A549 (cell line): Measurements from ENCODE around the gene BCDIN3D. TPM values are rescaled to one million over a fixed set of nuclear protein-coding genes. Genes with fewer than 3 reads are reported as not detected.

Source experiments
- ATAC-seq, 2 experiments: fragments of 200-7000 bp in 1 of 2; fragments of >200 bp in 1 of 2; cut with Nextera tagmentation in 1 of 2; cut with Tn5 transposase in 1 of 2; 3 replicates each; pipeline versions ENCODE4 v1.8.0 to v1.9.1; 2018 to 2020; ENCODE audit warnings: mild to moderate bottlenecking in 1 of 2, moderate library complexity in 1 of 2
- CTCF ChIA-PET: fragments of 300-600 bp; sonication (Branson Sonifier 250); formaldehyde crosslinking; extraction: SDS; loops from one replicate; lab custom pipeline; 2021; ENCODE audit warnings: antibody characterized with exemption, inconsistent platforms; lab: Yijun Ruan, JAX
- POLR2A ChIA-PET: fragments of 350-600 bp; formaldehyde crosslinking; extraction: SDS; loops from one replicate; lab custom pipeline; 2021; ENCODE audit warnings: antibody characterized with exemption, inconsistent platforms; lab: Yijun Ruan, JAX
- DNase-seq, 2 experiments: peaks; one replicate each; pipeline versions ENCODE4 v3.0.0 to v3.0.0-alpha.2; 2011 to 2016; ENCODE audit warnings: low read depth in 1 of 2, low spot score in 1 of 2
- FAIRE-seq: peaks from 2 replicates; lab custom pipeline; 2011; peaks lifted over from hg19 to GRCh38; lab: Jason Lieb, UNC
- H3K27ac ChIP-seq, 2 experiments: fragments of >200 bp; sonication (Bioruptor Twin); formaldehyde crosslinking; 3 replicates each; pipeline ENCODE4 v1.5.1; 2016 to 2017
- H3K4me1 ChIP-seq: fragments of >200 bp; sonication (Bioruptor Twin); formaldehyde crosslinking; 3 replicates; pipeline ENCODE4 v1.6.1; 2016
- H3K4me2 ChIP-seq: fragments of >200 bp; sonication (Bioruptor Twin); formaldehyde crosslinking; 3 replicates; pipeline ENCODE4 v1.6.1; 2016
- H3K4me3 ChIP-seq: fragments of >200 bp; sonication (Bioruptor Twin); formaldehyde crosslinking; 3 replicates; pipeline ENCODE4 v1.5.1; 2016
- H3K9me3 ChIP-seq: fragments of >200 bp; sonication (Bioruptor Twin); formaldehyde crosslinking; 3 replicates; pipeline ENCODE4 v1.6.1; 2016
- CHD2 ChIP-seq: fragments of 150-350 bp; IDR thresholded peaks from 2 replicates; pipeline ENCODE4 v1.6.1; 2014; ENCODE audit warnings: low read length; ENCODE audit not compliant: partially characterized antibody
- CHD4 ChIP-seq: fragments of 200-600 bp; sonication (generic); IDR thresholded peaks from 2 replicates; pipeline ENCODE4 v1.6.1; 2016; ENCODE audit warnings: antibody characterized with exemption, mild to moderate bottlenecking, borderline replicate concordance
- ESRRA ChIP-seq: fragments of 150-350 bp; IDR thresholded peaks from 2 replicates; pipeline ENCODE4 v1.6.1; 2014; ENCODE audit warnings: mild to moderate bottlenecking, low read length, borderline replicate concordance
- HOXB5 ChIP-seq: fragments of 250-450 bp; sonication (Bioruptor Pico); IDR thresholded peaks from 2 replicates; pipeline ENCODE4 v1.5.0; 2020; ENCODE audit warnings: mild to moderate bottlenecking, moderate library complexity
- JUN ChIP-seq, 2 experiments: fragments of >200 bp; sonication (Bioruptor Twin); formaldehyde crosslinking; IDR thresholded peaks; 2 replicates in 1 of 2; 3 replicates in 1 of 2; pipeline ENCODE4 v1.6.1; 2016 to 2017
- JUNB ChIP-seq: fragments of >200 bp; sonication (Bioruptor Twin); formaldehyde crosslinking; IDR thresholded peaks from 2 replicates; pipeline ENCODE4 v1.6.1; 2016
- KDM1A ChIP-seq: fragments of 200-600 bp; sonication (generic); IDR thresholded peaks from 2 replicates; pipeline ENCODE4 v1.6.1; 2016; ENCODE audit warnings: low read depth, mild to moderate bottlenecking
- MAFK ChIP-seq: fragments of 450-650 bp; IDR thresholded peaks from 2 replicates; pipeline ENCODE4 v1.6.1; 2014; ENCODE audit not compliant: partially characterized antibody
- NR3C1 ChIP-seq: fragments of >200 bp; sonication (Bioruptor Twin); formaldehyde crosslinking; IDR thresholded peaks from 3 replicates; pipeline ENCODE4 v1.6.1; 2017
- RAD21 ChIP-seq, 2 experiments: fragments of >200 bp in 1 of 2; sonication (Bioruptor Twin) in 1 of 2; formaldehyde crosslinking in 1 of 2; IDR thresholded peaks in 1 of 2; conservative IDR thresholded peaks in 1 of 2; 2 replicates in 1 of 2; 3 replicates in 1 of 2; pipeline ENCODE4 v1.6.1; 2012 to 2018; ENCODE audit warnings: inconsistent platforms in 1 of 2
- ZC3H11A ChIP-seq: fragments of 450-650 bp; IDR thresholded peaks from 2 replicates; pipeline ENCODE4 v1.6.1; 2014; ENCODE audit warnings: antibody characterized with exemption, mild to moderate bottlenecking
- WGBS: methylation state at CpG from one replicate; pipeline ENCODE4 v1.1.6; 2017; ENCODE audit errors: missing lambda C conversion rate; 5-methylcytosine and 5-hydroxymethylcytosine counted together
- polyA plus RNA-seq, 4 experiments: library from polyadenylated mRNA; depleted of rRNA in 3 of 4; stranded (reverse); fragments of >200 nt; fragmentation: RNase III in 1 of 4; extraction: RNeasy Plus Mini Kit Qiagen cat#74134 plus additional on column Dnase treatment in 1 of 4; gene quantifications; 2 replicates in 3 of 4; 3 replicates in 1 of 4; pipeline ENCODE4 v1.2.3, GENCODE V29; 2011 to 2017
- TF ChIP-seq, protein P1 (sequence below): fragments of >200 bp; sonication (Bioruptor Twin); formaldehyde crosslinking; IDR thresholded peaks from 2 replicates; pipeline ENCODE4 v1.6.1; 2016
- TF ChIP-seq, protein P2 (sequence below): IDR thresholded peaks from 2 replicates; pipeline ENCODE4 v1.6.1; 2012; ENCODE audit warnings: low read depth, borderline replicate concordance
- TF ChIP-seq, protein P3 (sequence below): fragments of >200 bp; sonication (Bioruptor Twin); formaldehyde crosslinking; IDR thresholded peaks from 3 replicates; pipeline ENCODE4 v1.5.1; 2016

BCDIN3D gene
- polyA plus RNA-seq, 2 of the 4 experiments (the other 2 are of a cell fraction), result 4.2 to 5.8 TPM

DNA sequence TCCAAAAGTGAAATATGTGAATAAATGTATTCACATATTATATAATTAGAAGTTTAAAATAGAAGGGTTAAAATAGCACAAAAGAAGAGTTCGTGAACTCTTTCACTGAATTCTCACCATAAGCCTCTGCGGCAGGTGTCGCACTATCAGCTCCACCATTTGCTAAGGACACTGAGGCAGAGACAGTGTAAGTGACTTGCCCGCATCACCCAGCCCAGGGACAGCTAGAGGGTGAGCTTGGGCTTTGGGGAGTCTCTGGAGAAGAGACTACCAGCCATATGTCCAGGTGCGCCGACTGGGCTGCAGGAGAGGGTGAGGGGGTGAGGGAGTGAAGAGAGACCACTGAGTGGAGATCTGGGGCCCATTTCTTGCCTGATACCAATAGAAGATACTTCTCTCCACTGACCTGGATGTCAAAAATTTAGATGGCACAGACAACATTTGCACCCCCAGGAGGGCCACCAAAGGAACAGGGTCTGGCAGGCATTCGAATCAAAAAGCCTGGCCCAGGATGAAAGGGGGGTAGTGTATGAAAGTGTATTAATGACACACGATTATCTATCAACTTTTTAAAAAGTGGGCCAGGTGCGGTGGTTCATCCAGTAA, 32.3 kb upstream of the BCDIN3D start:
- DNase-seq, result no peak
- WGBS, result 81% methylated on average over 9 of the region's 9 CpGs
- Histone ChIP-seq H3K4me2 (no peak overlapping the region), H3K4me1 (no peaks in the 10 kb centered on the region), H3K4me3 (no peak overlapping the region), H3K9me3 (peaks cover 7% of the 10 kb centered on the region; the same call in 1 of the 3 replicates), H3K27ac (no peak overlapping the region)
- ChIA-PET POLR2A (no interaction called here), CTCF (interaction anchor here (1.0 to 1.7 kb wide), 2 partner anchors 9 to 92 kb away, joined by 4 to 5 read pairs; no protein-coding TSS in a partner anchor)
- ATAC-seq, result no peak
- FAIRE-seq, result no peak
- TF ChIP-seq, protein P1, sequence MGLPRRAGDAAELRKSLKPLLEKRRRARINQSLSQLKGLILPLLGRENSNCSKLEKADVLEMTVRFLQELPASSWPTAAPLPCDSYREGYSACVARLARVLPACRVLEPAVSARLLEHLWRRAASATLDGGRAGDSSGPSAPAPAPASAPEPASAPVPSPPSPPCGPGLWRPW, result no peak
- TF ChIP-seq JUNB (no peak), RAD21 (conservative IDR thresholded peaks at IDR 0.05 in 1 of 2, IDR thresholded peaks at IDR 0.05 in 1 of 2) (no peak), NR3C1 (no peak), JUN (IDR thresholded peaks at IDR 0.05) (no peak), ZC3H11A (no peak), ESRRA (no peak)

DNA sequence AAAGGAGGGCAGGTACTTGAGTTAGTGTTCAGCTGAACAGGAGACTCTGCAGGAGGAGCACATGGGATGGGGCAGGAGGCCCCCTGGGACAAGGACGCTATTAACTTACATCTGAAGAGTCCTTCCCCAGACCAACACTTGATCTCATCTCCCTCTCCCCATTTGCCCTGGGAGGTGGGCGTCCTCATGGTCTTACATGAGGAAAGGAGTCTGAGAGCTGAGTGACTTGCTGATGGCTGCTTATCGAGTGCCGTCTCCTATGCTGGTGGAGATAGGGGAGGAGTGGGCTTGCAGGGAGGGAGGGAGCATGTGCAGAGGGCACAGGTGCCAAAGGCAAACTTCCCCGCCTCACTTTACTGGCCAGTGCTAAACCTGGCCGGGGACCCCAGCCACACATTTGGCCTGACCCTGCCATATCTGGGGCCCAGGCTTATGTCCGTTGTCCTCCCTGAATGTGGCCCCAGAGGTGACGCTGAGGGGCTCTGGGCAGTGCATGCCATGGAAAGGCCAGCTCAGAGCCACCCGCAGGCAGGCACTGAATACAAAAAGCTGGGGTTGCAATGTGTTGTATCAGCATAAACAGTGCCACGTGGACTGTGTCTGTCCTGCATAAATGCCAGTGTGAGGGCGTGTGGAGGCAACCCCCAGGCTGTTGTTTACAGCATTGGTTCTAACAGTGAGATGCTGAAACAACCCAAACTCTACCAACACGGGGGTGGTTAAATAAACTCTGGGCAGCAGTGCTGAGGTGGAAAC, 31.4 kb upstream of the BCDIN3D start:
- H3K4me2 ChIP-seq, result no peak overlapping the region
- peak in 1 of 2 experiments; percentile 24; a peak in 1 of 6 replicates for ATAC-seq
- POLR2A ChIA-PET, result no interaction called here

DNA sequence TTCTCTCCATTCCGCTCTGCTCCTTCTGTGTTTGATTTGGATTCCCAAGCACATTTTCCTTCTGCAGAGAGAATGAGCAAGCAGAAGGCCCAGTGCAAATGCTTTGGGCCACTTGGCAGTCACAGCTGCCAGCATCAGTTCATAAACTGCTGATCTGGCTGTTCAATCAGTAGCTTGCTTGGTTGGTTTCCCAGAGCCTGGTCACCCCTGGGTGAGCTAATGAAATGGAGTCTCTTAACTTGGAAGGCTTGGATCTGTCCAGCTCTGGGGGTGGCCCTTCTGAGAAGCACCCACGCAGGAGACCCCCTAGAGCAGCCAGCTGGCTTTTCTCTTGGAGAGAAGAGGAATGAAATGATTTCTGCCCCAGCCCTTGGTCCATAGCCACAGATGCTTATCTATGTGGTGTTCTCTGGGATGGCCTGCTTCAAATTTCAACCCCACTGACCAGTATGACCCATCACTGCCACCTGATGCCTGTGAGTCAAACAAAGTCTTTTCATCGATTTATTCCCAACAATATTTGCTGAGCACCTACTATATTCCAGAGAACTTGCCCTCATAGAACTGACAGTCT, 30.5 kb upstream of the BCDIN3D start:
- WGBS, result 60% methylated on average over 3 of the region's 3 CpGs
- H3K4me3 ChIP-seq, result no peak overlapping the region
- no peak overlapping the region for H3K4me2 ChIP-seq
- POLR2A ChIA-PET, result no interaction called here
- H3K4me1 ChIP-seq, result no peaks in the 10 kb centered on the region
- FAIRE-seq (no peak), ATAC-seq (no peak), DNase-seq (no peak)
- H3K27ac ChIP-seq, result no peak overlapping the region
- no peaks in the 10 kb centered on the region for H3K9me3 ChIP-seq
- CTCF ChIA-PET, result interaction anchor here (1.2 to 11.5 kb wide), 2 partner anchors 72 to 94 kb away, joined by 4 to 104 read pairs; no protein-coding TSS in a partner anchor
- TF ChIP-seq MAFK (peak; percentile 43), KDM1A (no peak), CHD2 (no peak)

More for the DNA sequence above, 31.4 kb upstream of the BCDIN3D start:
- H3K4me1 ChIP-seq, result no peaks in the 10 kb centered on the region
- 50% methylated on average over 12 of the region's 12 CpGs for WGBS
- H3K9me3 ChIP-seq, result peaks cover 5% of the 10 kb centered on the region; the same call in 1 of the 3 replicates
- FAIRE-seq (no peak), DNase-seq (no peak)
- H3K4me3 ChIP-seq, result no peak overlapping the region
- CTCF ChIA-PET, result interaction anchor here (1.0 to 1.7 kb wide), 3 partner anchors 8 to 93 kb away, joined by 4 to 5 read pairs (median 4); no protein-coding TSS in a partner anchor
- TF ChIP-seq KDM1A (no peak), MAFK (peak; percentile 80)
- no peak overlapping the region for H3K27ac ChIP-seq

DNA sequence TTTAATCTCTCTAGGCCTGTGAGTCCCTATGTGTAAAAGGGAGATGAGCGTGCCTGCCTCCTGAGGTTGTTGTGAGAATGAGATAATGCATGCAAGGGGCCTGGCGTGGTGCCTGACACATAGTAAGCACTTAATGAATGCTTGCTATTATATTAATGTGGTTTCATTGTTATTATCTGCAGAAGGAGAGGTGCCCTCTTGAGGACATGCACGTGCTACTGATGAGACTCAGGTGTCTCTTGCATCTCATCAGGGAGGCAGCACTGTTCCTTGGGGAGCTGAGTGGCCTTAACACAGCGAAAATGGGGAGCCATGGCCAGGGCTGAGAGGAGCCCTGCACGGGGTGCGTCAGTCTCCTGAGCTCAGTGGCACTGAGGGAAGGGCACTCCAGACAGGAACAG, 29.9 kb upstream of the BCDIN3D start:
- DNase-seq (no peak), FAIRE-seq (no peak), ATAC-seq (no peak)
- Histone ChIP-seq H3K9me3 (no peaks in the 10 kb centered on the region), H3K4me3 (no peak overlapping the region), H3K4me2 (no peak overlapping the region), H3K4me1 (no peaks in the 10 kb centered on the region), H3K27ac (no peak overlapping the region)
- TF ChIP-seq, protein P2, sequence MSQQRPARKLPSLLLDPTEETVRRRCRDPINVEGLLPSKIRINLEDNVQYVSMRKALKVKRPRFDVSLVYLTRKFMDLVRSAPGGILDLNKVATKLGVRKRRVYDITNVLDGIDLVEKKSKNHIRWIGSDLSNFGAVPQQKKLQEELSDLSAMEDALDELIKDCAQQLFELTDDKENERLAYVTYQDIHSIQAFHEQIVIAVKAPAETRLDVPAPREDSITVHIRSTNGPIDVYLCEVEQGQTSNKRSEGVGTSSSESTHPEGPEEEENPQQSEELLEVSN, result no peak
- TF ChIP-seq HOXB5 (CRISPR knock-in tag) (no peak), CHD4 (no peak), JUNB (no peak)
- TF ChIP-seq, protein P3, sequence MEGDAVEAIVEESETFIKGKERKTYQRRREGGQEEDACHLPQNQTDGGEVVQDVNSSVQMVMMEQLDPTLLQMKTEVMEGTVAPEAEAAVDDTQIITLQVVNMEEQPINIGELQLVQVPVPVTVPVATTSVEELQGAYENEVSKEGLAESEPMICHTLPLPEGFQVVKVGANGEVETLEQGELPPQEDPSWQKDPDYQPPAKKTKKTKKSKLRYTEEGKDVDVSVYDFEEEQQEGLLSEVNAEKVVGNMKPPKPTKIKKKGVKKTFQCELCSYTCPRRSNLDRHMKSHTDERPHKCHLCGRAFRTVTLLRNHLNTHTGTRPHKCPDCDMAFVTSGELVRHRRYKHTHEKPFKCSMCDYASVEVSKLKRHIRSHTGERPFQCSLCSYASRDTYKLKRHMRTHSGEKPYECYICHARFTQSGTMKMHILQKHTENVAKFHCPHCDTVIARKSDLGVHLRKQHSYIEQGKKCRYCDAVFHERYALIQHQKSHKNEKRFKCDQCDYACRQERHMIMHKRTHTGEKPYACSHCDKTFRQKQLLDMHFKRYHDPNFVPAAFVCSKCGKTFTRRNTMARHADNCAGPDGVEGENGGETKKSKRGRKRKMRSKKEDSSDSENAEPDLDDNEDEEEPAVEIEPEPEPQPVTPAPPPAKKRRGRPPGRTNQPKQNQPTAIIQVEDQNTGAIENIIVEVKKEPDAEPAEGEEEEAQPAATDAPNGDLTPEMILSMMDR, result no peak
- 75% methylated on average over 6 of the region's 6 CpGs for WGBS
- ChIA-PET CTCF (interaction anchor here (1.2 to 11.5 kb wide), 3 partner anchors 40 to 94 kb away, joined by 4 to 104 read pairs (median 4); no protein-coding TSS in a partner anchor), POLR2A (no interaction called here)
